Fibroblast of pulmonary artery (primary cell): ENCODE data around the gene MDFIC.

Experiments
- DNase-seq: peaks from one replicate; pipeline ENCODE4 v3.0.0-alpha.2; 2010; ENCODE audit warnings: low read depth
- H3K4me3 ChIP-seq: replicated peaks from 2 replicates; pipeline ENCODE4 v1.5.1; 2011; ENCODE audit warnings: low read depth, mild to moderate bottlenecking, control low read depth, low read length, moderate library complexity
- TF ChIP-seq, protein P1 (sequence below): IDR thresholded peaks from 2 replicates; pipeline ENCODE4 v1.5.1; 2011; ENCODE audit warnings: mild to moderate bottlenecking, control low read depth, low read length, inconsistent platforms; ENCODE audit errors: missing control alignments

Gene MDFIC

GRCh38 chr7:115009139-115009538 lies 87.2 kb downstream of the MDFIC start:
- no peak overlapping the region for H3K4me3 ChIP-seq
- TF ChIP-seq, protein P1, sequence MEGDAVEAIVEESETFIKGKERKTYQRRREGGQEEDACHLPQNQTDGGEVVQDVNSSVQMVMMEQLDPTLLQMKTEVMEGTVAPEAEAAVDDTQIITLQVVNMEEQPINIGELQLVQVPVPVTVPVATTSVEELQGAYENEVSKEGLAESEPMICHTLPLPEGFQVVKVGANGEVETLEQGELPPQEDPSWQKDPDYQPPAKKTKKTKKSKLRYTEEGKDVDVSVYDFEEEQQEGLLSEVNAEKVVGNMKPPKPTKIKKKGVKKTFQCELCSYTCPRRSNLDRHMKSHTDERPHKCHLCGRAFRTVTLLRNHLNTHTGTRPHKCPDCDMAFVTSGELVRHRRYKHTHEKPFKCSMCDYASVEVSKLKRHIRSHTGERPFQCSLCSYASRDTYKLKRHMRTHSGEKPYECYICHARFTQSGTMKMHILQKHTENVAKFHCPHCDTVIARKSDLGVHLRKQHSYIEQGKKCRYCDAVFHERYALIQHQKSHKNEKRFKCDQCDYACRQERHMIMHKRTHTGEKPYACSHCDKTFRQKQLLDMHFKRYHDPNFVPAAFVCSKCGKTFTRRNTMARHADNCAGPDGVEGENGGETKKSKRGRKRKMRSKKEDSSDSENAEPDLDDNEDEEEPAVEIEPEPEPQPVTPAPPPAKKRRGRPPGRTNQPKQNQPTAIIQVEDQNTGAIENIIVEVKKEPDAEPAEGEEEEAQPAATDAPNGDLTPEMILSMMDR: no peak
- no peak for DNase-seq

DNA sequence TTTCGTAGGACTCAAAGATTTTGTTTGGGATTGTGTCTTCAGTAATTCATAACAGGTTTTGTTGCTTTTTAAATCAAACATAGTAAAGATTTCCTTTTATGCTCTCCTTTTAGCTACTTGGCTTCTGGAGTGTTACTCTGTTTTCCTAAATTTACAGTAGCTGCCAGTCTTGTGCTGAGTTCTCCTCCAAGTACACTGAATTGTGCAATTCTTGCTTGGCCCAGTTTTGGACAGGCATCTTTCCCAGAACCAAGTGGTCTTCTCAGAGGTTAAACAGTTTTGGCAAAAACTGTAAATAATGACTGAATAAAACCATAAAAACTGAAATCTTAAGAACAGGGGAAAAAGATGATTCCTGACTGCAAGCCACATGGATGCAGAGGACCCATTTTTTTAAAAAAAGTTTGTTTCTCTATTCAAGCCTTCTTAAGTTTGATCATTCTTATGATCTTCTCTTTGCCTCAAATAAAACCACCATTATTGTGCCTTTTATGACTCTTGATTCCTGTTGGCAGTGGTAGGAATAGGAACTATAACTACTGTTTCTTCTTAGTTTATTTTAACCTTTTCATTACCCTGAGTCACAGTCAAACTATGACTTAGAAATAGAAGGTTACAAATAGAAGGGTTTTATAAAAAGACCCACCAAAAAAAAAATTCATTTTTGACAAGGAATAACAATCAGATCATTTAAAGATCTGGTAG lies 88.0 kb downstream of the MDFIC start:
- peak; percentile 63 for DNase-seq
- H3K4me3 ChIP-seq: no peak overlapping the region
- TF ChIP-seq, protein P1: no peak

DNA sequence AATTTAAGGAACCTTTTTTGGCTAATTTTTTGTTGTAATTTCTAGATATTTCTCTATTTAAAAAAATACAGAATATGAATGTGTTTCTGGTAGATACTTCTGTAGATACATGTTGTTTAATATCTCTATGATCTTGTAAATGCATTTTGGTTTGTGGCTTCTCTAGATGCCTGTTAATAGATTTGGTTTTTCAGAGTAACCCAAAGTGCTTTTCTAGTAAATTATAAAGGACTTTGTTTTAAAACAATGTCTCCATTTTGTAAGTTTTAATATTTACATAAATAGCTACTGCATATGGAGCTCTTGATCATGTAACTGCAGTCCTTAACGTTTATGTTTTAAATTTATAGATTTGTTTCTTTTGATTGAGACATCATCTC lies 88.5 kb downstream of the MDFIC start:
- TF ChIP-seq, protein P1: no peak
- H3K4me3 ChIP-seq: no peak overlapping the region
- no peak for DNase-seq

- TF ChIP-seq, protein P1: no peak
- DNase-seq: peak; percentile 37
- H3K4me3 ChIP-seq: no peak overlapping the region
These were observed 92.0 kb downstream of the MDFIC start for GRCh38 chr7:115013886-115014285.

DNA sequence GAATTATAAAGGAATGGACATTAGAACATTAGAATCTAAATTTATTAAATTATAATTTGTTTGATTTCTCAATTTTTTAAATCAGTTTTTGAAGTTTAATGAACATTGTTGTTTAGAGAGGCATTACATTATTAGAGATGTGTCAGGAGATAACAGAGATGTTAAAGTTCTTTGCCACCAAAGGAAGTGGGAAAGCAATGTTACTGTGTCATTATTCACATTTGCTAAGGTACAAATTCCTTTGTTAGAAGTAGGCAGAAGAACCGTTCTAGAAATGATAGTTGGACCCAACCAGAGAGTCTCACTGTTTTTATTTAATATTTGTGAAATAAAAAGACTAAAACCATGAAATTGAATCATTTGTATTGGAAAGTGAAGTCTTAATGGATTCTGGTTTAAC lies 92.9 kb downstream of the MDFIC start:
- DNase-seq: no peak
- TF ChIP-seq, protein P1: no peak
- H3K4me3 ChIP-seq: no peak overlapping the region

GRCh38 chr7:115015619-115016018 lies 93.7 kb downstream of the MDFIC start:
- peak; percentile 65 for DNase-seq
- no peak overlapping the region for H3K4me3 ChIP-seq
- TF ChIP-seq, protein P1: no peak

GRCh38 chr7:115019882-115020605 lies 98.2 kb downstream of the MDFIC start:
- DNase-seq: no peak
- TF ChIP-seq, protein P1: no peak
- H3K4me3 ChIP-seq: no peak overlapping the region
